ENCODE results near the gene CLCF1.
"Not testable (repeated sequence)": the region's sequence is repeated elsewhere in the genome, so short reads cannot be mapped to it uniquely, and the experiment has no call there.

The CLCF1 gene

GRCh38 chr11:67408437-67409200 is 35.2 kb upstream of the CLCF1 start:
- DNase-seq, result peak in 1 of 2 experiments; percentile 51

- no peak for DNase-seq
These were observed 34.3 kb upstream of the CLCF1 start for GRCh38 chr11:67407688-67408163.

- DNase-seq, result peak in 1 of 2 experiments; percentile 50
These were observed 33.7 kb upstream of the CLCF1 start for GRCh38 chr11:67406969-67407687.

GRCh38 chr11:67406420-67406968 is 33.1 kb upstream of the CLCF1 start:
- no peak for DNase-seq

GRCh38 chr11:67405688-67406339 is 32.4 kb upstream of the CLCF1 start:
- DNase-seq, result no peak

GRCh38 chr11:67405196-67405567 is 31.8 kb upstream of the CLCF1 start:
- peak in 1 of 2 experiments; percentile 49 for DNase-seq

GRCh38 chr11:67404515-67405195 is 31.3 kb upstream of the CLCF1 start:
- DNase-seq, result peak; percentile 68 to 75

- DNase-seq, result not testable (repeated sequence)
These were observed 29.7 kb upstream of the CLCF1 start for GRCh38 chr11:67403085-67403484.

- DNase-seq, result not testable (repeated sequence)
These were observed 28.9 kb upstream of the CLCF1 start for GRCh38 chr11:67402192-67402839.

GRCh38 chr11:67401495-67402191 is 28.2 kb upstream of the CLCF1 start, which contains the start of gene PPP1CA:
Gene PPP1CA (minus strand): TSS chr11:67401858. CDS start chr11:67401782, 76 bp downstream.
- DNase-seq, result peak; percentile 88 to 90

GRCh38 chr11:67400942-67401494 is 27.6 kb upstream of the CLCF1 start:
- DNase-seq, result no peak

GRCh38 chr11:67400251-67400941 is 27.0 kb upstream of the CLCF1 start:
- DNase-seq, result peak in 1 of 2 experiments; percentile 46

GRCh38 chr11:67398661-67399563 is 25.5 kb upstream of the CLCF1 start:
- DNase-seq, result no peak

- DNase-seq, result no peak
These were observed 24.7 kb upstream of the CLCF1 start for GRCh38 chr11:67397986-67398660.

- no peak for DNase-seq
These were observed 24.1 kb upstream of the CLCF1 start for GRCh38 chr11:67397536-67397935.

- no peak for DNase-seq
These were observed 23.4 kb upstream of the CLCF1 start for GRCh38 chr11:67396587-67397389.

- no peak for DNase-seq
These were observed 22.8 kb upstream of the CLCF1 start for GRCh38 chr11:67396259-67396581.
